Daoy (cell line): Measurements from ENCODE around the gene SRMS. TPM values are rescaled to one million over a fixed set of nuclear protein-coding genes. Genes with fewer than 3 reads are reported as not detected.
"Not testable (repeated sequence)": the region's sequence is repeated elsewhere in the genome, so short reads cannot be mapped to it uniquely, and the experiment has no call there.

Experiments used
- DNase-seq: peaks from one replicate; pipeline ENCODE4 v3.0.0-alpha.2; 2015; ENCODE audit warnings: low read depth
- total RNA-seq: library from RNA; depleted of rRNA; stranded (reverse); fragments of >200 nt; shearing (Covaris generic); gene quantifications from 2 replicates; pipeline ENCODE4 v1.2.3, GENCODE V29; 2014

Gene SRMS
- total RNA-seq, 1 experiment from 2014 or later = not detected

GRCh38 chr20:63522091-63522868 is 25.3 kb downstream of the SRMS start:
- no peak for DNase-seq

GRCh38 chr20:63521602-63522001 is 25.9 kb downstream of the SRMS start:
- DNase-seq = no peak

GRCh38 chr20:63520934-63521601 is 26.5 kb downstream of the SRMS start:
- peak; percentile 69 for DNase-seq

- DNase-seq = peak; percentile 79
Measured at GRCh38 chr20:63520504-63520933, 27.0 kb downstream of the SRMS start, which contains the start of gene PPDPF. PPDPF (plus strand) TSS chr20:63520765; CDS start chr20:63521309, 544 bp downstream.

- peak; percentile 74 for DNase-seq
Measured at GRCh38 chr20:63519668-63520503, 27.7 kb downstream of the SRMS start.

- no peak for DNase-seq
Measured at GRCh38 chr20:63518946-63519667, 28.4 kb downstream of the SRMS start.

- DNase-seq = no peak
Measured at GRCh38 chr20:63518351-63518861, 29.1 kb downstream of the SRMS start.

GRCh38 chr20:63517376-63518309 is 29.9 kb downstream of the SRMS start:
- DNase-seq = no peak

GRCh38 chr20:63514520-63514919 is 33.0 kb downstream of the SRMS start:
- DNase-seq = not testable (repeated sequence)

GRCh38 chr20:63513207-63513606 is 34.3 kb downstream of the SRMS start:
- DNase-seq = no peak

GRCh38 chr20:63509088-63509564 is 38.4 kb downstream of the SRMS start:
- DNase-seq = no peak

GRCh38 chr20:63508072-63508768 is 39.3 kb downstream of the SRMS start:
- DNase-seq = no peak

- DNase-seq = no peak
Measured at GRCh38 chr20:63507083-63507743, 40.3 kb downstream of the SRMS start.

- no peak for DNase-seq
Measured at GRCh38 chr20:63505723-63506122, 41.8 kb downstream of the SRMS start.

- no peak for DNase-seq
Measured at GRCh38 chr20:63505281-63505680, 42.3 kb downstream of the SRMS start.

- DNase-seq = no peak
Measured at GRCh38 chr20:63504642-63505041, 42.9 kb downstream of the SRMS start.

- no peak for DNase-seq
Measured at GRCh38 chr20:63503524-63503923, 44.0 kb downstream of the SRMS start.

- no peak for DNase-seq
Measured at GRCh38 chr20:63502671-63503172, 44.8 kb downstream of the SRMS start.
